HG02759 (cell line): ENCODE results near the gene BRICD5.
"Not testable (repeated sequence)": the region's sequence is repeated elsewhere in the genome, so short reads cannot be mapped to it uniquely, and the experiment has no call there.

ENCODE experiments used
- ATAC-seq: cut with Tn5 transposase; IDR thresholded peaks from one replicate; pipeline ENCODE4 v1.9.1; 2021; ENCODE audit warnings: mild to moderate bottlenecking, moderate library complexity; ENCODE audit not compliant: unreplicated experiment

The BRICD5 gene

GRCh38 chr16:2210386-2211365 is at the start of gene BRICD5:
Gene BRICD5 (minus strand): TSS chr16:2210863. CDS start chr16:2210833, 30 bp downstream.
- ATAC-seq: no peak

- ATAC-seq: no peak
Observed at GRCh38 chr16:2260250-2260649, 49.6 kb upstream of the BRICD5 start.

- ATAC-seq: not testable (repeated sequence)
Observed at GRCh38 chr16:2258530-2258929, 47.9 kb upstream of the BRICD5 start.

- no peak for ATAC-seq
Observed at GRCh38 chr16:2257726-2258125, 47.1 kb upstream of the BRICD5 start.

GRCh38 chr16:2256531-2257140 is 46.0 kb upstream of the BRICD5 start:
- no peak for ATAC-seq

GRCh38 chr16:2253293-2253692 is 42.6 kb upstream of the BRICD5 start:
- ATAC-seq: no peak

- no peak for ATAC-seq
Observed at GRCh38 chr16:2252806-2253148, 42.1 kb upstream of the BRICD5 start.

- ATAC-seq: peak; percentile 91
Observed at GRCh38 chr16:2251296-2252111, 40.8 kb upstream of the BRICD5 start, which contains the start of gene ECI1. Gene ECI1 (minus strand): TSS chr16:2251587. CDS start chr16:2251566, 21 bp downstream.

- ATAC-seq: no peak
Observed at GRCh38 chr16:2250652-2251295, 40.1 kb upstream of the BRICD5 start.

GRCh38 chr16:2246301-2246885 is 35.7 kb upstream of the BRICD5 start:
- no peak for ATAC-seq

- no peak for ATAC-seq
Observed at GRCh38 chr16:2244926-2245795, 34.5 kb upstream of the BRICD5 start.

- no peak for ATAC-seq
Observed at GRCh38 chr16:2244301-2244700, 33.6 kb upstream of the BRICD5 start.

GRCh38 chr16:2243781-2244180 is 33.1 kb upstream of the BRICD5 start:
- no peak for ATAC-seq

- ATAC-seq: no peak
Observed at GRCh38 chr16:2243031-2243528, 32.4 kb upstream of the BRICD5 start.

- ATAC-seq: no peak
Observed at GRCh38 chr16:2242598-2242997, 31.9 kb upstream of the BRICD5 start.

- ATAC-seq: not testable (repeated sequence)
Observed at GRCh38 chr16:2240331-2240730, 29.7 kb upstream of the BRICD5 start.

- ATAC-seq: no peak
Observed at GRCh38 chr16:2238838-2239675, 28.4 kb upstream of the BRICD5 start.

- ATAC-seq: no peak
Observed at GRCh38 chr16:2238150-2238837, 27.6 kb upstream of the BRICD5 start.
